ENCODE results near the gene ARL5B.
A peak's percentile ranks its signal among the peaks of the same experiment; 100 is the strongest.

Gene ARL5B

DNA sequence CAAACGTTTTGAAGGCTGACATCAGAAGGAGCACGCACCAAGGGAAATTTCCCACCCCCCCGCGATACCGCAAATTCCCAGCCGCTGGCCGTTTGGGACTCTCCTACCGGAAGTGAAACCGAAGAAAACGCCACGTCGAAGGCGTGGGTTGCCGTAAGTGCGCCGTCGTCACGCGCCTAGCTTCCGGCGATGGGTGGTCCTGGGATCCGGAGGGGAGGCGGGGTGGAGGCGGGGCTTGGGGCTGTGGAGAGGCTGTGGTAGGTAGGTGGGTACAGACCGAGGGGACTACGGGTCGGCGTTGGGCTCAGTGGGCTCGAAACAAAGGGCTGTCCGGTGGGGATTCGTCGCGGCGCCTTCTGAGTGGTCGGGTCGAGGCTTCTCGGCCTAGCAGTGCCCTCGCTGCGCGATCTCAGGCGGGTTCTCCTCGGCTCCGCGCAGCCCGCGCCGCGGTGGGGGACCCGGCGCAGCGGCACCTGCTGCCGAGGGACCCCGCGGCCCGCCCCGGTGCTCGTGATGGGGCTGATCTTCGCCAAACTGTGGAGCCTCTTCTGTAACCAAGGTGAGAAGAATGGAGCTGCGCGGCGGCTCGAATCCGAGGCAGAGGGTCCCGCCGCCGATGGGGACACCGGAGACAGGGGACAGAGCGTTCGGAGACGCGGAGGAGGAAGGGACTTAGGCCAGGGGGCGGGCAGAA is at the start of gene ARL5B:
ARL5B (plus strand) TSS at position 307 of the 694 bp plus-strand sequence; CDS start at position 514, 207 bp downstream.
- Histone ChIP-seq H3K79me2 (ENCODE audit: control insufficient read depth, low read length) (peaks cover 68% of the 10 kb centered on the region), H3K27ac (ENCODE audit: low read depth, low read length) (peak within 1 kb of the TSS; percentile 83), H3K4me1 (ENCODE audit: control insufficient read depth, low read length) (peaks cover 25% of the 10 kb centered on the region), H3K4me3 (ENCODE audit: low read length) (peak within 1 kb of the TSS; percentile 82), H3K36me3 (ENCODE audit: control insufficient read depth, low read length) (peaks cover 13% of the 10 kb centered on the region; the same call in 1 of the 2 replicates), H3F3A (ENCODE audit: control insufficient read depth, insufficient read depth) (no peaks in the 10 kb centered on the region), H4K20me1 (ENCODE audit: control insufficient read depth, insufficient read depth, low read depth, low read length) (peaks cover 9% of the 10 kb centered on the region; the same call in 1 of the 2 replicates), H3K4me2 (ENCODE audit: low read length) (peak within 1 kb of the TSS; percentile 76), H3K9me2 (replicated peaks; ENCODE audit: control insufficient read depth, low read length) (no peaks in the 10 kb centered on the region), H3K9me3 (ENCODE audit: control insufficient read depth, insufficient read depth, low read length) (no peaks in the 10 kb centered on the region), H3K27me3 (ENCODE audit: control insufficient read depth, low read length) (no peaks in the 10 kb centered on the region)
- TF ChIP-seq EZH2phosphoT487 (IDR thresholded peaks at IDR 0.05; ENCODE audit: borderline replicate concordance, low read length) (no peak), CTCF (IDR thresholded peaks at IDR 0.05; ENCODE audit: low read depth, low read length, poor library complexity, severe bottlenecking) (no peak)

- peaks cover 37% of the 10 kb centered on the region for H3K36me3 ChIP-seq (ENCODE audit: control insufficient read depth, low read length)
- H3K9me3 ChIP-seq (ENCODE audit: control insufficient read depth, insufficient read depth, low read length) = no peaks in the 10 kb centered on the region
- no peak overlapping the region for H3K4me2 ChIP-seq (ENCODE audit: low read length)
- H3K9me2 ChIP-seq (replicated peaks; ENCODE audit: control insufficient read depth, low read length) = no peaks in the 10 kb centered on the region
- no peak for TF ChIP-seq CTCF (IDR thresholded peaks at IDR 0.05; ENCODE audit: low read depth, low read length, poor library complexity, severe bottlenecking)
- TF ChIP-seq EZH2phosphoT487 (IDR thresholded peaks at IDR 0.05; ENCODE audit: borderline replicate concordance, low read length) = no peak
- H3K4me1 ChIP-seq (ENCODE audit: control insufficient read depth, low read length) = peaks cover 10% of the 10 kb centered on the region
- H3F3A ChIP-seq (ENCODE audit: control insufficient read depth, insufficient read depth) = no peaks in the 10 kb centered on the region
- H3K4me3 ChIP-seq (ENCODE audit: low read length) = no peak overlapping the region
- no peaks in the 10 kb centered on the region for H3K79me2 ChIP-seq (ENCODE audit: control insufficient read depth, low read length)
- H4K20me1 ChIP-seq (ENCODE audit: control insufficient read depth, insufficient read depth, low read depth, low read length) = no peaks in the 10 kb centered on the region
- no peak overlapping the region for H3K27ac ChIP-seq (ENCODE audit: low read depth, low read length)
- H3K27me3 ChIP-seq (ENCODE audit: control insufficient read depth, low read length) = no peaks in the 10 kb centered on the region
Observed at GRCh38 chr10:18610517-18610916, 48.7 kb upstream of the ARL5B start.

DNA sequence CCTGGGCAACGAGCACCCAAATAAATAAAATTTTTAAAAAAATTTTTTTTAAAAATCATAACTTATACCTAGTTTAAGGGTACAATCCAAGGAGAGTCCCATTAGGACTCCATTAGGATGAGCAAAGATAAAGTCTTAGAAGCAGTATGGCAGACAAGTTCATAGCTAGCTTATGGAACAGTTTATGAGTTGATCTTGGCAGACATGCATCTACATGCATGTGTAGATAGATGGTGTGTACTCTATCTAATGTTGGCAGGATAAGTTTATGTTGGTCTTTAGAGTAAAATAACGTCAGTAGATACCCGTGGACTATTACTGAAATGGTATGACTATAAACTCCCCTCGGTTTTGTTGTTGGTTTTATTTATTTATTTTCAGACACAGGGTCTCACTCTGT is 48.1 kb upstream of the ARL5B start:
- H3K4me2 ChIP-seq (ENCODE audit: low read length) = no peak overlapping the region
- H3K36me3 ChIP-seq (ENCODE audit: control insufficient read depth, low read length) = peaks cover 41% of the 10 kb centered on the region
- H3K4me3 ChIP-seq (ENCODE audit: low read length) = no peak overlapping the region
- H4K20me1 ChIP-seq (ENCODE audit: control insufficient read depth, insufficient read depth, low read depth, low read length) = no peaks in the 10 kb centered on the region
- TF ChIP-seq CTCF (IDR thresholded peaks at IDR 0.05; ENCODE audit: low read depth, low read length, poor library complexity, severe bottlenecking) (no peak), EZH2phosphoT487 (IDR thresholded peaks at IDR 0.05; ENCODE audit: borderline replicate concordance, low read length) (no peak)
- H3K4me1 ChIP-seq (ENCODE audit: control insufficient read depth, low read length) = peaks cover 10% of the 10 kb centered on the region
- H3K27ac ChIP-seq (ENCODE audit: low read depth, low read length) = no peak overlapping the region
- H3K9me3 ChIP-seq (ENCODE audit: control insufficient read depth, insufficient read depth, low read length) = no peaks in the 10 kb centered on the region
- H3K9me2 ChIP-seq (replicated peaks; ENCODE audit: control insufficient read depth, low read length) = no peaks in the 10 kb centered on the region
- H3K79me2 ChIP-seq (ENCODE audit: control insufficient read depth, low read length) = no peaks in the 10 kb centered on the region
- H3K27me3 ChIP-seq (ENCODE audit: control insufficient read depth, low read length) = no peaks in the 10 kb centered on the region
- H3F3A ChIP-seq (ENCODE audit: control insufficient read depth, insufficient read depth) = no peaks in the 10 kb centered on the region

Data from DOHH2 (cell line).